ENCODE measurements around the gene RGS3.
A peak's percentile ranks its signal among the peaks of the same experiment; 100 is the strongest.

Gene RGS3

DNA sequence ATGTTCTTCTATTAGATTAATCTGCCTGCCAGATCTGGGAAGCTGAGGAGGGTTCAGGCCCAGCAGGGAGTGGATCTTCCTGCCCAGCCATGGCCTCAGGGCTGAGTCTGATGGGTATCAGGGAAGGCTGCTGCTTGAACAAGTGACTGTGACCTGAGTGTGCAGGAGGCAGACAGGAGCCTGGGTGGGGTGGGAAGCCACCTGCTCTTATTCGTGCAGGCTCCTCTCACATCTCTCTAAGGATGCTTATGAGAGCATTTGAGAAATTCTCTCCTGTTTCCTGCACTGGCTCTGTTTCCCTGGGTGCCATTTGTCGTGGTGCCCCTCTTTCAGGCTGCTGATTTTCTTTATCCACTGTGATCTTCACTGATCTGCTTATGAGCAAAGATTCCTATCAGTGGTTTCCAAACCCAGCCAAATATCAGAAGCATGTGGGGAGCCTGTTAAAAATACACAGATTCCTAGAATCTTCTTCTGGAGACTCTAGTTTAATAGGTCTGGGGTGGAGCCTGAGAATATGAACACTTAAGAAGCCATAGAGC, 2.1 kb downstream of the RGS3 start:
- DNase-seq (ENCODE audit: low spot score): no peak

DNA sequence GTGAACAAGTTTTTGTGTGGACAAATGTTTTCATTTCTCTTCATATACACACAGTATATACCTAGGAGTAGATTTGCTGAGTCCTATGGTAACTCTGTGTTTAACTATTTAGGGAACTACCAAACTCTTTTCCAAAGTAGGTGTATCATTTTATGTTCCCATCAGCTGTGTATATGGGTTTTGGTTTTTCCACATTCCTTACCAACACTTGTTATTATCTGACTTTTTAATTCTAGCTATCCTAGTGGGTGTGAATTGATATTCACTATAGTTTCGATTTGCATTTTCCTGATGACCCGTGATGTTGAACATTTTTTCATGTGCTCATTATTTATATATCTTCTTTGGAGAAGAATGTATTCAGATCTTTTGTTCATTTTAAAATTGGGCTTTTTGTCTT, 3.7 kb downstream of the RGS3 start:
- no peak for DNase-seq (ENCODE audit: low spot score)

DNA sequence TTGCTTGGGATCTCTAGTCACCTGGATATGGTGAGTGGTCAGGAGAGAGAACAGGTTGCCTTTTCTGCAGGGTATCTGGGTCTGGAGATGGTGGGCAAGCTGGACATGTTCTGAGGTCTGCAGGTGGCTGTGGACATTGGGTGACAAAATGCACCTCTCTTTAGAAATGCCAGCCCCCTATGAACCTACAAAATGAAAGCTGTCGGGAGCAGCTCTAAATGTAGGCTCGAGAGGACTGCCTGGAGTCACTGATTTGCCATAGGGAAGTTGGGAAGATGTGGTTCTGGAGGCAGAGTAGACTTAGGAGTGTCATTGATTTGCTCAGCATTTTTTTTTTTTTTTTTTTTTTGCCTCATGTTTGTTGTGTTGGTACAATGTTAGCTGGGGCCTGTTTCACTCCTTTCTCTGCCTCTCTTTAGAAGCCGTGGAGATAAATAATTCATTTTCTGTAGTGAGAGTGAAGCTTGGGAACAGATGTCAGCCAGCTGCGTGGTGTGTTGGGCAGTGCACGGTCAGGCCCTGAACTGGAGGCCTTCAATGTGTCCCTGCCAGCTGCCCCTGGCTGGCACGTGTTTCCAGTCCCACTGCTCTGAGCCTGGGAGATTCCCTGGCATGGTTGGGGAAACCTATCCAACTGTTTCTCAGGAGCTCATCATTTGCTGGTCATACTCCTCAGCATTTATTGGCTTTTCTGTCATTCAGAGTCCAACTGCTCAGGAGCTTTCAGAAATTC, 5.4 kb downstream of the RGS3 start:
- no peak for DNase-seq (ENCODE audit: low spot score)

DNA sequence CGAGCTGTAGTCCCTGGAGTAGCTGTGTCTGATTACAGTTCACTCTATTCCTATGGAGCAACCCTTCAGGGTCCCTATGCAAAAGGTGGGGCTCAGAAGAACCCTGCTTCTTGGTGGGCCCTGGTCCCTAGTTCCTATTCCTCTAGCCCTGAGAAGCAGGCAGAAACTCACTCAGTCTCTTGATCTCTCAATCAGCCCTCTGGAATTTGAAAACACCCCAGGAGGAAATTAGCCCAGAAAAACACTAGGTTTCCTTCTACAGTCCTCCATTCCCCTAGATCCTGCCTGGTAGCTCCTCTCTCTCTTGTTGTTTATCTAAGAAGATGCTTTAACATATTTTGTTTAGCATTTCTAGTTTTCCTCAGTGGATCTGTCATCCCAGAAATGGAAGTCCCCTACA, 7.6 kb downstream of the RGS3 start:
- DNase-seq (ENCODE audit: low spot score): no peak

DNA sequence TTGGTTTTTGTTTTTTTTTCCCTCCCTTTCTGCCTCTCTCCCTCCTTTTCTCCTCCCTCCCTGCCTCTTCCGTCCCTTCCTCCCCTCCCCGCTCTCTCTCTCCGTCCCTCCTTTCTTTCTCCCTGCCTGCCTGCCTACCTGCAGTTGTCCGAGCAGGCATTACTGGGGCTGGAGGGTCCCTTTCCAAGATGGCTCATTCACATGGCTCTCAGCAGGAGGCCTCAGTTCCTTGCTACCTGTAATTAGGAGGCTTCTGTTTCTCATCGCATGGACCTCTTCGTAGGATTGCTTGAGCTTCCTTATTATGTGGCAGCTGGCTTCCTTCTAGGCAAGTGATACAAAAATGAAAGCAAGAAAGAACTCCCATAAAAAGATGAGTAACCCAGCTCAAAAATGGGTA, 8.0 kb downstream of the RGS3 start:
- DNase-seq (ENCODE audit: low spot score): no peak

DNA sequence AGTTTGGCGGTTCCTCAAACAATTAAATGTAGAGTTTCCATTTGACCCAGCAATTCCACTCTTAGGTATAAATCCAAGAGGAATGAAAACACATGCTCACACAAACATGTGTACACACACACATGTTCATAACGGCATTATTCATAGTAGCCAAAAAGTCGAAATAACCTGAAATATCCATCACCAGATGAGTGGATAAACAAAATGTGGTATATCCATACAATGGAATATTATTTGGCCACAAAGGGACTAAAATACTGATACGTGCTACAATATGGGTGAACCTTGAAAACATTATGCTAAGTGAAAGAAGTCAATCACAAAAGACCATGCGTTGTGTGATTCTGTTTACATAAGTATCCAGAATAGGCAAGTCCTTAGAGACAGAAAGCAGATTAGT, 8.7 kb downstream of the RGS3 start:
- no peak for DNase-seq (ENCODE audit: low spot score)

DNA sequence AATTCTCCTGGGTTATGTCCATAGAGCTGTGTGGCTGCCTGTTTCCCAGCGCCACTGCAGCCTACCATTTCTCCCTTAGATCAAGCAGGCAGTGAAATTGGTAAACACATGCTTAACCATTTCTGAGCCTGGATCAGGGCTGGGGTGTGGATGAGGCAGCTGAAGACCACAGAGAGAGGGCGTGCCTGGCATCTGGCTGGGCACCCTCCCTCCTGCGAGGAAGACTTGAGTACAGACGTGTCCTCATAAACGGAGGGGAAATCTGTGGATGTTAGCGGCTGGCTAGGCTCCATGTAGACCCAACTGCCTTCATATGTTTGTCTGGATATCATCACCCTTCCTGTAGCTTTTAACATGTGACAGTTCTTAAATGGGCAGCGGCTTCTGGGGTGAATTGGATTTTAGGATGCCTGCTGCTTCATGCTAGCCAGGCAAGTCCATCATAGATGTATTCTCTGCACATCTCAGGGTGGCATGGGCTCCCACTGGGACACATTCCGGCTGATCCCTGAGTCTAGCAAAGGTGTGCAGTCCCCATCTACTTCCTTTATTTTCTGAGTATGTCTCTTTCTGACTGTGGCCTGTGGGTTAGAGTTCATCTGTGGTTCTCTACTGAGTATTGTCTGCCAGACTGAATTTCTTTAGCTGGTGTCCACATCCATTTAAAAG, 11.0 kb downstream of the RGS3 start:
- no peak for DNase-seq (ENCODE audit: low spot score)

DNA sequence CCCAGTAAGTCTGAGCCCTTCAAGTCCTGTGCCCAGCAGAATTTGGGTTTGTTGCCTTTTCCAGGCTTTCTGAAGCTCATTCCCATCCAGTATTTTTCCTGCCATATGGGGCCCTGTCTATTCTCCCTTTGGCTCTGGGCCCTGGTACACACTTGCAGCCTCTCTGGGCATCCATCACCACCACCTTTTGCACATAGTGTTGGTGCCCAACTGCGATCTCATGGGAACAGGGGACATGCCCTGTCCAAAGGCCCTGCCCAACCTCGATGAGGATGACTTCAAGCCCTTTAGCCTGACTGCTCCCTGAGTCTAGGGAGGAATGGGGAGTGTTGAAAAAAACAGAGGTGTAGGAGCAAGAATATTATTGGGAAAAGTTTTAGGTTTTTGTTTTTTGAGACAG, 11.5 kb downstream of the RGS3 start:
- DNase-seq (ENCODE audit: low spot score): no peak

DNA sequence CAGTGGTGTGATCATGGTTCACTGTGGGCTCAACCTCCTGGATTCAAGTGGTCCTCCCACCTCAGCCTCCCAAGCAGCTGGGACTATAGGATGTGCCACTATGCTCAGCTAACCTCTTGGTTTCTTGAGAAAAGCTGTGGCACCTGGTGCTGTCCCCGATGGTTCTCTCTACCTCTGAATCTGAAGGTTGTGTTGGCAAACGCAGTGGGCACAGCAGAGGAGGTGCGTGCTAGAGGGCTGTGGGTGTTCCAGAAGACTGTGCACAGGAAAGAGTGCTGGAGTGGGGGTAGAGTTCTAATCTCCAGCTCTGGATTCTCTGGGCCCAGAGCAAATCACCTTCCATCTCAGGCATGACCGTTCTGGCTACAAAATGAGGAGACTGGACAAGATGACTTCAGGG, 12.5 kb downstream of the RGS3 start:
- DNase-seq (ENCODE audit: low spot score): no peak

DNA sequence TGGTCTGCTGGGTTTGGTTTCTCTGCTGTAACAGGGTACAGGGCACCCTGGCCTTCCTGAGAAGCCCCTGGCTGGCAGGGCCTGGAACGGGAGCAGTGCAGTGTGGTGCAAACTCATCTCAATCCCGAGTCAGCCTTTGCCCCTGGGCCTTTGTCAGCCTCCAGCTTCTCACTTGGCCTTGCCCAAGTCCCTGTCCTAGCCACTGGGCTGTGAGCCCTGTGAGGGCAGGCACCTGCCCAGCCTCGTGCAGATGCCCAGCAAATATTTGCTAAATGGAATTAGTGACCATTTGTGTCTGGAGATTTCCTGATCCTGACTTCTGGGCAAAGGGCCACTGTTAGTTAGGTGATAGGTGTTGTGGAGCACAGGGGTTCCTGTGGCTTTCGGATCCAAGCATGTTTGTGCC, 13.0 kb downstream of the RGS3 start:
- no peak for DNase-seq (ENCODE audit: low spot score)

DNA sequence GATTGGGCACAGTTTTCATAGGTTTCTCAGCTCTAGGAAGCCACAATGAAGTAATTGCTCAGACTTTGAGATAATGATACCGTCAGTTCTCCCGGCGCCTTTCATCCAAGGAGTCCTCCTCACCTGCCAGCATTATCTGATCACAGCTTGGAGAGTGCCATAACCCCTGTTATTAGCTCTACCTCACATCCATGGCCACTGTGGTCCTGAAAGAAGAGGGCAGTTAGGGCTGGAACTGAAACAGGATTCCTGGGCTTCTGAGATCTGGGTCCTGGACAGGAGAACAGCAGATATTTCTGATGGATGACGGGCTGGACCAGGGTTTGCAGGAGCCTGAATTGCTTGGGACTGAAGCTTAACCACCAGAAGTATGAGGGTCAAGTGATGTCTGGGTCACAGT, 13.5 kb downstream of the RGS3 start:
- DNase-seq (ENCODE audit: low spot score): no peak

DNA sequence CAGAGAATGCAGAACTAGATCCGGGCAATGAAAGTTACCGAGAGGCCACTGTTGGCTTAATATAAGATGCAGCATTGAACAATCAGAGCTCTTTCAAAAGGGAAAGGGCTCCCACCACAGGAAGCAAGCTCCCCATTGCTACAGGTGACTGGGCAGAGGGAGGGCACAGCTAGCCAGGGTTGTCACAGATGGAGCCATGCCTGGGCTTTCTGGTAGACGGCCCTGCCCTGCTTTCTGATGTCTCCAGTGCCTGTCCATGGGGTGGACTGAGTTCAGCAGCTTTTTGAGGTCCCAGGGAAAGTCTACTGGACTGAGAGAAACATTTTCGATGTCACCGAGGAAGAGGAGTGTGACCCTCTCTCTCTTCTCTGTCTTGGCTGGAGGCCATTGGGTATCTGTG, 14.1 kb downstream of the RGS3 start:
- DNase-seq (ENCODE audit: low spot score): no peak

DNA sequence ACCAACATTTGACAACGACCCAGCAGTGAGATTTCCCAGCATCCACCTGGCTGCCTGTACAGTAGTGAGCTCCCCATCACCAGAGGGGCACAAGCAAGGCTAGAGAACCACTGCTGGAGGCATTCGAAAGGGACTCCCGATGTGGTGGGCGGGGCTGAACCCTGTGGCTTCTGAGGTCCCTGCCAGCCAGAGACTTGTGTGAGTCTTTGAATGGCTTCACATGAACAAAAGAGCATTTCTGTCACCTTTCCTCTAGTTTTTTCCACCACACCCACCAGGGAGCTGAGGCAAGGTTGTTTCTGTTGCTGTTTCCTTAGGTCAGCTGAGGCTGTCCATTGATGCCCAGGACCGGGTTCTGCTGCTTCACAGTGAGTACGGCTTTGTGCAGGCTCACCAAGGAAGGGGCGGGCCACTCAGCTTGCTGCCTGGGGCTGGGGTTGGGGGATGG, 15.7 kb downstream of the RGS3 start:
- DNase-seq (ENCODE audit: low spot score): no peak

DNA sequence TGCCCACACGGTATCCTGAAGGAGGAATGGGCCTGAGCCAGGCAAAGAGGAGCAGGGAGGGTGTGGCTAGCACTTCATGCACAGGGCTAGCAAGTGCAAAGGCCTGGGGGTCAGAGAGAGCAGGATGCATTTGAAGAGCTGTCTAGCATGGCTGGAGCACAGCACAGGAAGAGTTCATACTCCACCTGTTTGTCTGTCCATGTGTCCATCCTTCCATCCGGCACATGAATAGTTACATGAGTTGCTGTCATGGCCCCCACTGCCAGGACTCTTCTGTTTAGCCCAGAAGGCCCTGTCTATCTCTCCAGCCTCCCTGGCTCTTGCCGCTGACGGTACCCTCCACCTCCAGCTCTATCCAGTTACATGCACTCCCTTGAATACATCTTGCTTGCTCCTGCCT, 17.1 kb downstream of the RGS3 start:
- DNase-seq (ENCODE audit: low spot score): no peak

DNA sequence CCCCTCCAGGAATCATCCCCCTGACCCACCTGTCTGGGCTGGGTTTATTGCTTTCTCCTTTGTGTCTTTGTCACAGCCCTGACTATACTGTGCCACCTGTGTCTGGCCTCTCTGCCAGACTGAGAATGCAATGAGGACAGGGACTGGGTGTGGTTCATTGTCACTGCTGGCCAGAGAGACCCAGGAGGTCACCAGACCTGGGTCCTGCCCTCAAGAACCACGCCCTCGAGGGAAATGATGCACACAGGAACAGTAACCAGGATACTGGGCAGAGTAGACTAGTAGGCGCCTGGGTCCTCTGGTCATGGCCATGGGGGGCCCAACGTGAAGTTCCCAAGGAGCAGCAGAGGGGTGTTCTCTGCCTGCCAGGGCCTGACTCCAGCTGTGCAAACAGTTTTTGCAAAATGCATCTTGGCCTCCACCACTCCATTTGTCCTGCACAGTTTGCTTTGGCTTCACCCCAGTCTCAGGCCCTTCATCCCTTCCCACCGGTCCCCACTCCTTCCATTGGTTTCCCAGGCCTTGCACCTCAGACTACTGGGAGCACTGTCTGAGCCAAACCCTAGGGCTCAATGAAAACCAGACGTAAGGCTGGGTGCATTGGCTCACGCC, 17.8 kb downstream of the RGS3 start:
- no peak for DNase-seq (ENCODE audit: low spot score)

DNA sequence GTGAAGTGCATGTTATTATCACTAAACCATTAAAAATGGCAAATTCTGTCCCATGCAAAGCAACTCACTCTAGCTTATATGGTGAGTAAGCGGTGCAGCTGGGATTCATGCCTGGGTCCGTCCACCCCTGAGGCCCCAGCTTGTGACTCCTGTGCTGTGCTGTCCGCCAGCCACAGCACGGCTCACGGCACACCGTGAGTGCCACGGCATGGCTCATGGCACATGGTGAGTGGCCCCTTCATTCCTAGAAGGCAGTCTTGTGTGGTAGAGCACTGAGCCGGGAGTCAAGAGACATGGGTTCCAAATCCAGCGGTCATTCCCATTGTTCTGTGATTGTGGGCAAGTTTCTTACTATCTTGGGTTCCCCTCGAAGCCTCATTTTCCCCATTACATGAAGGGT, 18.8 kb downstream of the RGS3 start:
- no peak for DNase-seq (ENCODE audit: low spot score)

DNA sequence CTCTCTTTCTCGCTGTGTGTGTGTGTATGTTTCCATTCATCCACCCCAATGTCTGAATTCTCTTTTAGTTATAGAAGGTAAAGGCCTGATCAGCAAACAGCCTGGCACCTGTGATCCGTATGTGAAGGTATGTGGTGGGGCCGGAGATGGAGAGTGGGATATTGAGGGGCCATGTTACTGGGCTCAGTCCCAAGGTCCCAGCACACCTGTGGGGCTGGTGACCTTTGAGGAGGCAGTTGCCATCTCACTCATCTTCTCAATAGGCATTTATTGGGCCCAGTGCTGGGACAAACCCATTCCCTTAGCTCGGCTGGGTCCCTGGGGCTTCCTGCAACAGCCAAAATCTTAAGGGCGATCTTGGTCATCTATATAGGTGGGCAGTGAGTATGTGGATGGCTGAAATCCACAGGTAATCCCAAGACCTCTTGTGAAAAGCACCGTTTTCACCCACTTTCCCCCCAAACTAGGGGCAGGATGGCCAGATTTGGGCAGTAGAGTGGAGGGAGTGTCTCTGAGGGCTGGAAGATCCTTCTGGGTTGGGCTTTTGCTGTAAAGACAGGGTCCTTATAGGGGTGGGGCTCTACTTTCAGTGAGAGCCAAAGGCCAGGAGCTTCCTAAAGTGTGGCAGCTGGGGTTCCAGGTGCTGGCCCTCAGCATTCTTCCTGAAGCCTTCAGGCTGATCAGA, 19.6 kb downstream of the RGS3 start:
- DNase-seq (ENCODE audit: low spot score): no peak

DNA sequence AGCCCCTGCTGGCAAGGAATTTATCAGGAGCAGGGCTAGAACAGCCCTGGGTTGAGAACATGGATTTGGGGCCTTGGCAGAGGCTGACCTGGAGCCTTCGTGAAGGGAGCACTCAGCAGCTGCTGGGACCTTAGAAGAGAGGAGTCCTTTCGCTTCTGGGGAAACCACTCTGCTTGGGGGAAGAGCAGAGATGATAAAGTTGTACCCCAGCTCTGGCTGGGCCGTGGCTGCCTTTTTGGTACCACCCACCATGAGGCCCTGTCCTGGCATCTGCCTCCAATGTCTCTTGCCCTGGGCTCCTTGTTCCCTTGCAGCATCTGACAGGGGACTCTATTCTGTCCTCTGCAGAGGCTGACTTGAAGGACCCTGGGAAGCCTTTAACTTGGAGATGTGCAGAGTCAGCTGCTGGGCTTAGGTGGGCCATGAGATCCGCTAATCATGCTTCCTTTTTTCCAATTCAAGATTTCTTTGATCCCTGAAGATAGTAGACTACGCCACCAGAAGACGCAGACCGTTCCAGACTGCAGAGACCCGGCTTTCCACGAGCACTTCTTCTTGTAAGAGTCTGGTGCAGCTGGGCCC, 20.2 kb downstream of the RGS3 start:
- DNase-seq (ENCODE audit: low spot score): no peak

DNA sequence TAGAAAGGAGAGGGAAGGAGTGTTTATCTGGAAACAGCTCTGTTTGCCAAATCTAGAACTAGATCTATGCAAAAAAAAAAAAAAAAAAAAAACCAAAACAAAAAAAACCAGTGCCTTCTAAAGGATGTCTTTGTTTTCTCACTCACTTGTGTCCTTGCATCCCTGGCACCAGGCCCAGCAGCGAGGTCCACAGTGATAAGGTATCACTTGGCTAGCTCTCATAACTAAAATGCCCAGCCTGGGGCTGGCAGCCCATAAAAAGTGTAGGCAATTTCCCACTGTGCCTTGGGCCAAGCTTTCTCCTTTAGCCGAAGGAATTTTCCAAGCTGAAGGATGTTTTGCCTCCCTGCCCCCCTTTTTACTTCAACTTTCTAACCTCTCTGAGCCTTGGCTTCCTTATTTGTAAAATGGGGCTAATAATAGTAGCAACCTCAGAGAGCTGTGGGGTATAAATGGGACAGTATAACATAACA, 20.8 kb downstream of the RGS3 start:
- DNase-seq (ENCODE audit: low spot score): peak; percentile 52

DNA sequence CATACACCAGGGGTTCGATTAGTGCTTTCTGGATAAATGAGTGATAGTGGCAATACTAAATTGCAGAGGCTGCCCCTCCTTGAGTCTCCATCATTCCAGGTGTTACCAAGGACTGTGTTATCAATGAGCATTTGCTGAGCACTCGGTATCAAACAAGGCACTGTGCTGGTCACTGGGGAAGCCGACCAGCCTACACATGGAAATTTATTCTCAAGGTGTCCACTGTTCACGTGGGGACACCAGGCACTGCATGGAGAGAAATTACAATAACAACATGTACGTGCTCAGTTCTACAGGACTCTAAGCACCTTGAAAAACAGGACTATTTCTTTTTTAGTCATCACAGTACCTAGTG, 22.2 kb downstream of the RGS3 start:
- no peak for DNase-seq (ENCODE audit: low spot score)

DNA sequence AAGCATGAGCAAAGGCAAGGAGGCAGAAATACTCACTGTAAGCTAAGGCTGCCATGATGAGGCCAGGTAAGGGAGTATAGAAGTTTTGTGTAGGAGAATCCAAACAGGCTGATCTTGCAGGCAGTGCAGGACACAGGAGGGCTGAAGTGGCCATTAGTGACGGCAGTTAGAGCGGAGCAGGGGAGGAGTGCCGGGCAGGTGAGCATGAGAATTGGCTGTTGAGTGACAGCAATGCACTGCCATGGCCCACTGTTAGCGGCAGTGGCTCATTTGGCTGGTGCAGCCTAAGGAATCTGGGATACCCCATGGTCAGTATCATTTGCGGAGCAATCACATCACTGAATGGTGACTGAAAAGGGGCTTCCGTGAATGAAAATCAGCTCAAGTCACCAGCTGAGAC, 22.8 kb downstream of the RGS3 start:
- DNase-seq (ENCODE audit: low spot score): no peak

DNA sequence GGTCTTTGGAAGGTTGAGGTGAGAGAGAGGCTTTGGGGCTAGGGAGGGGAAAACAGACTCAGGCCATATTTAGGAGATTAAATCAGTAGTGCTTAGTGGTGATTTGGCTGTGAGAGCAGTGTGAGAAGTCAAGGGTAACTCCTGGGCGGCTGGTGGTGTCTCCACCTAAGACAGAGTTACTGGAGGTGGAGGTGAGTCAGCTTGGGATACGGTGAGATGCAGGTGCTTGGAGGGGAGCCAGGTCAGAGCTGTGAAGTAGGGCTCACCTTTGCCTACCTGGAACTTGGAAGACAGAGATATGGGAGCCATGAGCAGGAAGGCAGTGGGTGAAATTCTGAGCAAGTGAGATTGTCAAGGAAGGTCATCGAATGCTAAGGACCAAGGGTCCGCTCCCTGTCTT, 24.5 kb downstream of the RGS3 start:
- no peak for DNase-seq (ENCODE audit: low spot score)
